Tibial nerve (tissue), 4 donors: ENCODE results near the gene RAMAC.

Source experiments
- EP300 ChIP-seq, 2 donors: sonication (generic); formaldehyde crosslinking; IDR thresholded peaks; one replicate each; pipeline ENCODE4 v1.6.1; 2017; ENCODE audit warnings: antibody characterized with exemption in 2 of 2, mild to moderate bottlenecking in 1 of 2
- TF ChIP-seq, protein P1 (sequence below), 5 experiments: fragments of 200-600 bp in 3 of 5; fragments of 450-650 bp in 2 of 5; sonication (generic) in 3 of 5; IDR thresholded peaks; one replicate each; pipeline ENCODE4 v1.5.1; 2016 to 2019; ENCODE audit warnings: antibody characterized with exemption in 5 of 5, mild to moderate bottlenecking in 3 of 5, moderate library complexity in 2 of 5

DNA sequence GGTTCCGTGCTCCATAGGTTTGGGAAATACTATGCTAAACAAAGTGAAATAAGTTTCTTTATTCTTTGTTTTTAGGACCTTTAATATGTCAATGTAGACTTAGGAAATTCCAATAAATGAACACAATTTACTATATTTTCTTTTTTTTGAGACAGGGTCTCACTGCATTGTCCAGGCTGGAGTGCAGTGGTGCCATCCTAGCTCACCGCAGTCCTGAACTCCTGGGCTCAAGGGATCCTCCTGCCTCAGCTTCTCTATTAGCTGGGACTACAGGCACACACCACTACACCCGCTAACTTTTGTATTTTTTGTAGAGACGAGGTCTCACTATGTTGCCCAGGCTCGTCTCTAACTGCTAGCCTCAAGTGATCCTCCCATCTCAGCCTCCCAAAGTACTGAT is 21.1 kb upstream of the RAMAC start:
- TF ChIP-seq, protein P1, sequence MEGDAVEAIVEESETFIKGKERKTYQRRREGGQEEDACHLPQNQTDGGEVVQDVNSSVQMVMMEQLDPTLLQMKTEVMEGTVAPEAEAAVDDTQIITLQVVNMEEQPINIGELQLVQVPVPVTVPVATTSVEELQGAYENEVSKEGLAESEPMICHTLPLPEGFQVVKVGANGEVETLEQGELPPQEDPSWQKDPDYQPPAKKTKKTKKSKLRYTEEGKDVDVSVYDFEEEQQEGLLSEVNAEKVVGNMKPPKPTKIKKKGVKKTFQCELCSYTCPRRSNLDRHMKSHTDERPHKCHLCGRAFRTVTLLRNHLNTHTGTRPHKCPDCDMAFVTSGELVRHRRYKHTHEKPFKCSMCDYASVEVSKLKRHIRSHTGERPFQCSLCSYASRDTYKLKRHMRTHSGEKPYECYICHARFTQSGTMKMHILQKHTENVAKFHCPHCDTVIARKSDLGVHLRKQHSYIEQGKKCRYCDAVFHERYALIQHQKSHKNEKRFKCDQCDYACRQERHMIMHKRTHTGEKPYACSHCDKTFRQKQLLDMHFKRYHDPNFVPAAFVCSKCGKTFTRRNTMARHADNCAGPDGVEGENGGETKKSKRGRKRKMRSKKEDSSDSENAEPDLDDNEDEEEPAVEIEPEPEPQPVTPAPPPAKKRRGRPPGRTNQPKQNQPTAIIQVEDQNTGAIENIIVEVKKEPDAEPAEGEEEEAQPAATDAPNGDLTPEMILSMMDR (IDR thresholded peaks at IDR 0.05): no peak
- no peak for TF ChIP-seq EP300 (IDR thresholded peaks at IDR 0.05)
